Cardiac septum (tissue), 1 donor: Measurements from ENCODE around the gene PLEKHA3. TPM values are rescaled to one million over a fixed set of nuclear protein-coding genes. Genes with fewer than 3 reads are reported as not detected.
"Not testable (repeated sequence)": the region's sequence is repeated elsewhere in the genome, so short reads cannot be mapped to it uniquely, and the experiment has no call there.

Experiments
- DNase-seq: peaks from one replicate; pipeline ENCODE4 v3.0.0-alpha.2; 2020; ENCODE audit warnings: low spot score
- intact Hi-C: fragments of 100-400 bp; cut with DNase I; formaldehyde crosslinking; loops from one replicate; pipeline ENCODE4 v1.14.0; 2022
- total RNA-seq: library from RNA; stranded (reverse); fragmentation: NEBNext Ultra II Directional; extraction: Animal tissue kit (Norgen Biotek cat#: 25700); gene quantifications from one replicate; pipeline ENCODE4 v1.2.1, GENCODE V29; 2021
- donor health status: DM: no; HTN: no; CAD: no.

The PLEKHA3 gene
- total RNA-seq, 1 donor from 2014 or later = 44.3 TPM

DNA sequence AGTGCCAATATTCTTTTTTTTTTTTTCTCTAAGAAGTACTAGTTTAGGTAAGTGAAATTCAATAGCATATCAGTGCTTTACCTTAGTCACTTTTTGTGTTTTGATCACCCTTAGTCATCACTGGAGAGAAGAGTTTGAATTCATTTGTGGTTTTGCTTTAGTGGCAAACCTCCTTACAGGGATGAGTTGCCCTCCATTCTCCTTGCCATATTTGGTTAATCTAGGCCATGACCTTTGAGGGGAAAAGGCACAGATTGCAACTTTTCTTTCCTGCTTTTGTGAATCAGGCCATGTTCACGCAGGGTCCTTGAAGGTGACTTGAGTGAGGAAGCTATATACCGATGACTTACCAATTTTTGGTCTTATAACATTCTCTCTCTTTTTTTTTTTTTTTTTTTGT, 34.4 kb downstream of the PLEKHA3 start:
- intact Hi-C loops = no loop called here
- DNase-seq = no peak

- intact Hi-C loops = no loop called here
- DNase-seq = no peak
Measured at GRCh38 chr2:178517496-178517895, 37.2 kb downstream of the PLEKHA3 start.

GRCh38 chr2:178521304-178522150, 41.3 kb downstream of the PLEKHA3 start:
- intact Hi-C loops = no loop called here
- DNase-seq = no peak

DNA sequence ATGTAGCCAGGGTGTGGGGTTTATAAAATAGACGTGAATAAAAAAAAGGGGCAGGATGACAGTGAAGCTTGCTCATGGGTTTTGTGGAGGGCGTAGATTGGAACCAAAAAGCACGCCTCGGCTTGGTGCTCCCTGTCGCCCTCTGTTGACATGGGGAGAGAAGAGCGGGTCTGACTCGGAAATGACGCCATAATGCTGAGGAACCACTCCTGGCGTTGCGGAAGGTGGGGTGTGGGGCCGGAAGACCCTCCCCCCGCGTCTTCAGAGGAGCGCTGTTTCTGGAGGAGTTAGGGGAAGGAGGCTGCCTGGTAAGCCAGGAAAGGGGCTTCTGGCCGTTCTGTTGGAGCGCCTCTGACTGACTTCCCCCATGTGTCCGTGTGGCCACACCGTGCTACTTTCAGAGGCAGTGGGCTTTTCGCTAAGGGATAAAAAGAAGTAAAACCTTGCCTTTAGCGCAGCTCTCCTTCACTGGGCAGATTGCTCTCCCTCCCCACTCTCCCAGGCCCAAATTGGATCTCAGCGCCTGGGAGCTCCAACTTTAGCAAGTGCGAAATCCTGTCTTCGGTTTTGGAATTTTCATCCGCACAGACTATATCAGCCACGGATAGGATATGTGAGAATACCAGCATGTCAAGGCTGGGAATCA, 42.8 kb downstream of the PLEKHA3 start:
- intact Hi-C loops = no loop called here
- peak; percentile 93 for DNase-seq

- intact Hi-C loops = no loop called here
- DNase-seq = no peak
Measured at GRCh38 chr2:178523596-178524134, 43.4 kb downstream of the PLEKHA3 start.

- intact Hi-C loops, DNase-seq: not testable (repeated sequence)
Measured at GRCh38 chr2:178525010-178525409, 44.8 kb downstream of the PLEKHA3 start.

DNA sequence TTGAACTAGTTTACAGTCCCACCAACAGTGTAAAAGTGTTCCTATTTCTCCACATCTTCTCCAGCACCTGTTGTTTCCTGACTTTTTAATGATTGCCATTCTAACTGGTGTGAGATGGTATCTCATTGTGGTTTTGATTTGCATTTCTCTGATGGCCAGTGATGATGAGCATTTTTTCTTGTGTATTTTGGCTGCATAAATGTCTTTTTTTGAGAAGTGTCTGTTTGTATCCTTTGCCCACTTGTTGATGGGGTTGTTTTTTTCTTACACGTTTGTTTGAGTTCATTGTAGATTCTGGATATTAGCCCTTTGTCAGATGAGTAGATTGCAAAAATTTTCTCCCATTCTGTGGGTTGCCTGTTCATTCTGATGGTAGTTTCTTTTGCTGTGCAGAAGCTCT, 45.2 kb downstream of the PLEKHA3 start:
- intact Hi-C loops, DNase-seq: not testable (repeated sequence)

- intact Hi-C loops = no loop called here
Measured at GRCh38 chr2:178526256-178526655, 46.0 kb downstream of the PLEKHA3 start.

GRCh38 chr2:178527592-178527991, 47.3 kb downstream of the PLEKHA3 start:
- DNase-seq = no peak
- intact Hi-C loops = no loop called here

More at GRCh38 chr2:178526256-178526655, 46.0 kb downstream of the PLEKHA3 start:
- no peak for DNase-seq

DNA sequence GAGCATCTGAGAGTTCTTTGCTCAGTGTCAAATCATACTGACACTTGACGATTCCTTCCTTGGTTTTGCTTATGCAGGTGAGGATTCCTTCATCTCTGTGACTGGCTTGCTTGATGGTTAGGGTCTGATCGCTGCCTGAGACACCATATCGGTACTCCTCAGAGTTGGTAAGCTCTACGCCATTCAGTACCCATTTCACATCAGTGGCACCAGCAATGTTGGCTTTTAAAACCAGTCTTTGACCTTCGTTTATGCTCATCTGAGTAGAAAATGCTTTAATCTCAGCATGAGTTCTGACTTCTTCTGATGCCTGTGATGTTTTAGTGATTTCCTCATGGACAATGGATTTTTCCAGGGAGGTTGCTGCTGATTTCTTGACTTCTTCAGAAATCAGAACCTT, 48.4 kb downstream of the PLEKHA3 start:
- intact Hi-C loops = no loop called here
- no peak for DNase-seq

DNA sequence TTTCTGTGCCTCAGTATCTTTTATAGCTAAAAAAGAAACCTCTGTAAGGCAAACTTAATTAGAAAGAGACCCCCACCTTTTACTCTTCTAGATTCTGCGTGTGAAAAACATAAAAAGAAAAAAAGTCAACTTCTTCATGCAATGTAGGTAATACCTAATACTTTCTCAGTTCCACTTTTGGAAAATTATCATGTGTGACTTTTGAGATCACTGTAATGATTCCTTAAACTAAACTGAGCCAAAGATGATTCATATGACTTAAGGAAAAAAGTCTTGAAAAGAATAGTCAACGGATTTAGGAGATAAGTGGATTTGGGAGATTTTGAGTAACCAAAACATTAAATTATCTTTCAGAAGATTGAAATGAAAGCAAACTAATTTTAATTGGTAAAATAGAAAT, 48.9 kb downstream of the PLEKHA3 start:
- no peak for DNase-seq
- intact Hi-C loops = no loop called here

DNA sequence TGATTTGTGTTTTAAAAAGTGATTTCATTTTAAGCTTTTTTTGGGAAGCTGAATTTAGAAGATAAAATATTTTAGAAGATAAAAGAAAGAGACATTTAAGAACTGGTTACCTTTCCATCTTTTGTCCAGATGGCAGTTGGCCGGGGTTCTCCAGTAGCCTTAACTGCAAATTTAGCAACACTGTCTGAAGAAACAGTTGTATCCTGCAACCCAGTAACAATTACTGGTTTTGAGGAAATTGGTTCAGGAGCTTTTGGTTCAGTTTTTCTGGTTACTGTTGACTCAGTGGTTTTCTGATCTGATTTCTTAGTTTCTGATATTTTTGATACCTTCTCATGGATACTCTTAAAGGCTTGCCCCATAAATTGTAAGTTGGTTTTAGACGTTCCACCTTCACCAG, 49.9 kb downstream of the PLEKHA3 start:
- intact Hi-C loops = no loop called here
- no peak for DNase-seq

- intact Hi-C loops = no loop called here
- no peak for DNase-seq
Measured at GRCh38 chr2:178530625-178531142, 50.4 kb downstream of the PLEKHA3 start.

DNA sequence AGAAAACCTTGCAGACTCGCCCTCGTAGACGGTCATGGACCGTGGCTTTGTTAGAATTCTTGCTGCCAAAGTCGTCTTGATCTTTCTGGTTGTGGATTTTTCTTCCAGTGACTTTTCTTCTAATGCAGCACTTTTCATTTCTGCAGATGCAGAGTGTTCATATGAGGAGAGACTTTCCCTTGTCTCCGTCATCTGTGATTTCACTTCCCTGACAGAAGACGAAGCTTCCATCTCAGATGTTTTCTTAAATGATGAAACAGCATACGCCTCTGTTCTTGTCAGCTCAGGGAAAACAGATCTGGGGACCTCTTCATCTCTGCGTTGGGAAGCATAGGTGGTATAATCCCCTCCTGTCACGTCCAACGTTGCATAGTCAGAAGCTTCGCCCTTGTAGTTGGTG, 50.9 kb downstream of the PLEKHA3 start:
- intact Hi-C loops = no loop called here

DNA sequence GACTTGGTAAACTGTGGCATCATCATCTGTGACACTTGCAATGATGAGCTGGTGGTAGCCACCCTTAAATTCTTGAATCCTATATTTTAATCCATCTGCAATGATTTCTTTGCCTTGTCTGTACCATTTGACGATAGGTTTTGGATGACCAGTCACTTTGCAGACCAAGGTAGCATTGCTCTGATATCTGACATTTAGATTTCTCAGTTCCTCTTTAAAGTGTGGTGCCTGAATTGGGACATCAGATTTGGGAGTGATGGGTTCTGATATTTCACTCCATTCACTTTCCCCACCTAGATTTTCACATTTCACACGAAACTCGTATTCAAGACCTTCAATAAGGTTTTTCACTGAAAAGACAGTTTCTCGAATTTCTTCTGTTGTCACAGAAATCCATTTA, 55.8 kb downstream of the PLEKHA3 start:
- no peak for DNase-seq
- intact Hi-C loops = no loop called here

More for the DNA sequence above, 50.9 kb downstream of the PLEKHA3 start:
- DNase-seq = no peak

GRCh38 chr2:178542161-178542560, 61.9 kb downstream of the PLEKHA3 start:
- intact Hi-C loops = no loop called here
- DNase-seq = no peak

DNA sequence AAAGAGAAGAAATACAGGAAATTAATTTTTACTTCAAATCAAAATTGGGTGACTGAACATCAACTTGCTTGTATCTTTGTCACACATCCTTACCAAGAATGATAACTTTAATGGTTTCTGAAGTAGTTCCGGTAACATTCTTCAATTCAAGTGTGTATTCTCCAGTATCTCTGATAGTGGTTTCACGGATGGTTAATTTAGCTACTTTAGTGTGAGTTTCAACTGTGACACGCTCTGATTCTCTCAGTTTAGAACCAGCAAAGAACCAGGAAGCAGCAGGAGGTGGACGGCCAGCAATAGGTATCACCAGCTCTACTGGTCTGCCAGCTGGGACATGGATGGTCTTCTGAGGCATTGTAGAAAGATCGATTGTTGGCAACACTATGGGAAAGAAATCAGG, 62.3 kb downstream of the PLEKHA3 start:
- no peak for DNase-seq
- intact Hi-C loops = no loop called here

DNA sequence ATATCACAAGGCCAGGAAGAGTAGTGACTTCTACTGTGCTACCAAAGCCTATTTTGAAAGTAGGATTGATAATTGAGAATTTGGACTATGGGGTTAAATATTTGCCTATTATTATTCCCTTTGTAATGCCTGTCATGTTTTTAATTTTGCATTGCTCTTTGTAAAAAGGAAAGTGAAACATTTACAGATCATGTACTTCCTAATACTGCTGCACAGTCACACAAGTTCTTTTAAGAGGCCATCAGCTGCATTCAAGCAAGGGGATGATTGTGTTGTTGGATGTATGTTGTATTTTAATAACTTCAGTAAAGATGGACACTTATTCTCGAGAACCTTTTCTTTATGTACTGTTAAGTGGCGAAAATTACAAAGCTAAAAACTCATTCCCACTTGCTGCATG, 70.1 kb downstream of the PLEKHA3 start:
- intact Hi-C loops = no loop called here
- no peak for DNase-seq

DNA sequence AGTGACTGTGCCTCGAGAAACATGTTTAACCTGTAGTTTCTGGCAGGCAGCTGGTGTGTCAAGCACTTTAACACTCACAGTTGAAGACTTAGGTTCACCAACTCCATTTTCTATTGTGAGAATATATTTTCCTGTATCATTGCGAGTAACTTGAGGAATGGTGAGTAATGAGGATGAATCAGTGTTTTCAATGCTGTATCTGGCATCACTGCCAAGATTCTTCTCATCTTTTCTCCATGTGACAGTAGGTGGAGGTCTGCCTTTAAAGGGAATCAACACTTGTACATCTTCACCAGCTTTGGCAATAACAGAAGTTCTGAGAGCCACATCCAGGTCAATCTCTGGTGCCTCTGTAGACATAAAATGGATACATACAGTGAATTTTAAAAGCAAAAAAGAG, 72.8 kb downstream of the PLEKHA3 start:
- intact Hi-C loops = no loop called here
- DNase-seq = no peak
